ENCODE data around the gene ODF2.
"Not testable (repeated sequence)": the region's sequence is repeated elsewhere in the genome, so short reads cannot be mapped to it uniquely, and the experiment has no call there.

Gene ODF2

DNA sequence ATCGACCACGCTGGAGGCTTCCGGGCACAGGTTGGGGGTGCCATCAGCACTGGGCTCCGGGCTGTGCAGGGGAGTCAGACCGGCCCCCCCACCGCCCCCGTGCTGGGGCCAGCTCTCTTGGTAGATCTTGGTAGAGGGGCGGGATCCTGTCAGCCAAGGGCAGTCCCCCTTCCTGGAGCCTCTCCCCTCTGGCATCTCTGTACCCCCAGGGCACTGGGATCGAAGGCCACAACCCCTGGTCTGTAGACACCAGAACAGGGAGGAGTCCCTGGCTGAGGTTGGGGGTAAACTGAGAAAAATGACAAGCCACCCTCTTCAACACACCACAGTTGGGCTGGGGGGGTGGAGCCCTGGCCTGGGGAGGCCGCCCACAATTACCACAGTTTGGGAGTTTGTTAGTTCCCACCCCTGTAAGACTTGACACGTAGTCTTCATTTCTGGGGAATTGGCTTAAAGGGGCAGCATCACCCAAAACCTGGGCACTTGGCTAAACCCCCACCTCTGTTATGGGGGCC lies 34.3 kb upstream of the ODF2 start:
- H3K56ac ChIP-seq (ENCODE audit: low read length), result peak overlapping the region; percentile 96
- H3K36me3 ChIP-seq (ENCODE audit: control insufficient read depth, insufficient read depth, low read length), result no peaks in the 10 kb centered on the region
- no peak overlapping the region for H2BK120ac ChIP-seq (ENCODE audit: low read depth, low read length)
- WGBS (ENCODE audit: extremely low coverage, insufficient coverage, low lambda C conversion rate), result no CpG with 5 or more reads among the region's 11 CpGs
- no peak overlapping the region for H3K18ac ChIP-seq (ENCODE audit: low read length)
- H3K79me2 ChIP-seq (ENCODE audit: control insufficient read depth, insufficient read depth, low read length), result no peaks in the 10 kb centered on the region
- H4K5ac ChIP-seq (ENCODE audit: low read length), result no peak overlapping the region
- H3K27me3 ChIP-seq (ENCODE audit: insufficient read depth, low read length, poor library complexity), result peaks cover 6% of the 10 kb centered on the region
- no peak overlapping the region for H3K4me3 ChIP-seq (ENCODE audit: low read length)
- H3K27ac ChIP-seq (ENCODE audit: low read depth, low read length), result no peak overlapping the region
- peak overlapping the region; percentile 24 for H3K23ac ChIP-seq (ENCODE audit: low read length)
- H2AK5ac ChIP-seq (ENCODE audit: low read length), result no peak overlapping the region
- H3K9ac ChIP-seq (ENCODE audit: low read length), result peak overlapping the region; percentile 89
- no peaks in the 10 kb centered on the region for H3K79me1 ChIP-seq (ENCODE audit: low read length)
- DNase-seq, result no peak
- H4K8ac ChIP-seq (ENCODE audit: low read depth, low read length), result no peak overlapping the region
- H3K4ac ChIP-seq (ENCODE audit: low read depth, low read length), result no peak overlapping the region
- H3K4me1 ChIP-seq (ENCODE audit: control insufficient read depth, low read depth, low read length), result peaks cover 2% of the 10 kb centered on the region
- H2BK5ac ChIP-seq (ENCODE audit: low read length), result no peak overlapping the region
- no peak overlapping the region for H2BK15ac ChIP-seq (replicated peaks; ENCODE audit: low read depth)
- peak overlapping the region; percentile 91 for H3K4me2 ChIP-seq (ENCODE audit: low read length)

DNA sequence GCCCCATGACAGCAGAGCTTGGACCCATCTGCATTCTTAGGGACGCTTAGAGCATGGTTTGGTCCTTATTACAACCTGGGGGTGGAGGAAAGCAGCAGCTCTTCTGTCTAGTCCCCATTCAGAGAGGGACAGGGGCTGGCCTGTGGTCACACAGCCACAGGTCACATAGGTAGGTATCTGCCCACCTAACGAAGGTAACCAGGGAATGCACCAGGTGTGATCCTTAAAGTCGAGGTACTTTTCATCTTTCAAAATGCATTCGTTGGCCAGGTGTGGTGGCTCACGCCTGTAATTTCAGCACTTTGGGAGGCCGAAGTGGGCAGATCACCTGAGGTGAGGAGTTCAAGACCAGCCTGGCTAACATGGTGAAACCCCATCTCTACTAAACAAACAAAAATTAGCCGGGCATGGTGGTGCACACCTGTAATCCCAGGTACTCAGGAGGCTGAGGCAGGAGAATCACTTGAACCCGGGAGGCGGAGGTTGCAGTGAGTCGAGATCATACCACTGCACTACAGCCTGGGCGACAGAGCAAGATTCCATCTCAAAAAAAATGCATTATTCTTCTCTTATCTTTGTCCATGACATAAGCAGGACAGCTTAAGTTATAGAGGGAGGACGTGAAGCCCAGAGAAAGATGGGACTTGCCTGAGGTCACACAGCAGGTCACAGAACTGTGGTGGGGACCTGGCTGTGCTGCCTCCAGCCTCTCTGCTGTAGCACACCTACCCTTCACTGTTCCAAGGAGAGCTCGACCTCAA lies 33.6 kb upstream of the ODF2 start:
- not testable (repeated sequence) for H3K9ac ChIP-seq (ENCODE audit: low read length); H3K18ac ChIP-seq (ENCODE audit: low read length); H2AK5ac ChIP-seq (ENCODE audit: low read length); H4K5ac ChIP-seq (ENCODE audit: low read length); H3K79me1 ChIP-seq (ENCODE audit: low read length); H3K23ac ChIP-seq (ENCODE audit: low read length); H3K4me2 ChIP-seq (ENCODE audit: low read length); H3K27me3 ChIP-seq (ENCODE audit: insufficient read depth, low read length, poor library complexity); DNase-seq; H3K79me2 ChIP-seq (ENCODE audit: control insufficient read depth, insufficient read depth, low read length); H3K4me3 ChIP-seq (ENCODE audit: low read length); H4K8ac ChIP-seq (ENCODE audit: low read depth, low read length); H2BK120ac ChIP-seq (ENCODE audit: low read depth, low read length); H2BK5ac ChIP-seq (ENCODE audit: low read length); H3K27ac ChIP-seq (ENCODE audit: low read depth, low read length); H3K4me1 ChIP-seq (ENCODE audit: control insufficient read depth, low read depth, low read length); H3K4ac ChIP-seq (ENCODE audit: low read depth, low read length); H2BK15ac ChIP-seq (replicated peaks; ENCODE audit: low read depth); H3K36me3 ChIP-seq (ENCODE audit: control insufficient read depth, insufficient read depth, low read length); H3K56ac ChIP-seq (ENCODE audit: low read length)
- WGBS (ENCODE audit: extremely low coverage, insufficient coverage, low lambda C conversion rate), result no CpG with 5 or more reads among the region's 13 CpGs

DNA sequence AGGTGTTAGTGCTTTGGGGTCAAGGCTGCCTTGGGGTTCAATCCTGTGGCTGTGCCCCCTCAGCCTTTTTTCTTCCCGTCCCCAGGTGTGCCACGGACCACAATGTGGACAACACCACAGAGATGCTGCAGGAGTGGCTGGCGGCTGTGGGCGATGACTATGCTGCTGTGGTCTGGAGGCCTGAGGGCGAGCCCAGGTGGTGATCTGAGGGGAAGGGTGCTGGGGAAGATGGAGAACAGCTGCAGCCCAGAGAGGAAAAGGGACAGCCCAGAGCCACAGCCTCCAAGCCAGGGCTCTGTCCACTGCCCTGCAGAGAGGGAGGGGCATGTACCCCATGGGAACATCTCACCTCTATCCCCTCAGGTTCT lies 33.0 kb upstream of the ODF2 start:
- Histone ChIP-seq H3K9ac (ENCODE audit: low read length) (no peak overlapping the region), H3K4me1 (ENCODE audit: control insufficient read depth, low read depth, low read length) (peaks cover 2% of the 10 kb centered on the region), H3K18ac (ENCODE audit: low read length) (no peak overlapping the region), H4K8ac (ENCODE audit: low read depth, low read length) (no peak overlapping the region), H3K23ac (ENCODE audit: low read length) (no peak overlapping the region), H4K5ac (ENCODE audit: low read length) (no peak overlapping the region), H3K4me3 (ENCODE audit: low read length) (no peak overlapping the region), H3K79me1 (ENCODE audit: low read length) (no peaks in the 10 kb centered on the region), H2BK120ac (ENCODE audit: low read depth, low read length) (no peak overlapping the region), H3K56ac (ENCODE audit: low read length) (no peak overlapping the region), H2AK5ac (ENCODE audit: low read length) (no peak overlapping the region), H3K4ac (ENCODE audit: low read depth, low read length) (no peak overlapping the region), H3K4me2 (ENCODE audit: low read length) (no peak overlapping the region), H3K27me3 (ENCODE audit: insufficient read depth, low read length, poor library complexity) (peaks cover 6% of the 10 kb centered on the region), H2BK5ac (ENCODE audit: low read length) (no peak overlapping the region), H2BK15ac (replicated peaks; ENCODE audit: low read depth) (no peak overlapping the region), H3K79me2 (ENCODE audit: control insufficient read depth, insufficient read depth, low read length) (no peaks in the 10 kb centered on the region), H3K27ac (ENCODE audit: low read depth, low read length) (no peak overlapping the region), H3K36me3 (ENCODE audit: control insufficient read depth, insufficient read depth, low read length) (no peaks in the 10 kb centered on the region)
- no CpG with 5 or more reads among the region's 5 CpGs for WGBS (ENCODE audit: extremely low coverage, insufficient coverage, low lambda C conversion rate)
- DNase-seq, result no peak

DNA sequence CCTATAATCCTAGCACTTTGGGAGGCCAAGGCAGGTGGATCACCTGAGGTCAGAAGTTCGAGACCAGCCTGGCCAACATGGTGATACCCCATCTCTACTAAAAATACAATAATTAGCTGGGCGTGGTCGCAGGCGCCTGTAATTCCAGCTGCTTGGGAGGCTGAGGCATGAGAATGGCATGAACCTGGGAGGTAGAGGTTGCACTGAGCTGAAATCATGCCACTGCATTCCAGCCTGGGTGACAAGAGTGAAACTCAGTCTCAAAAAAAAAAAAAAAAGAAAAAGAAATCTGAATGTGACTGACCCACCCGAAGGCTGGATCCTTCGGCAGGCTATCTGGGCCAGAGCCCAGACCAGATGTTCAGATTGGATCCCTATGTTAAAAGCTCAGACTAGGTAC lies 32.5 kb upstream of the ODF2 start:
- H4K8ac ChIP-seq (ENCODE audit: low read depth, low read length); H3K36me3 ChIP-seq (ENCODE audit: control insufficient read depth, insufficient read depth, low read length); H3K27ac ChIP-seq (ENCODE audit: low read depth, low read length); H3K4me2 ChIP-seq (ENCODE audit: low read length); H3K4me3 ChIP-seq (ENCODE audit: low read length); H3K79me1 ChIP-seq (ENCODE audit: low read length); H3K79me2 ChIP-seq (ENCODE audit: control insufficient read depth, insufficient read depth, low read length); H2BK5ac ChIP-seq (ENCODE audit: low read length); H3K9ac ChIP-seq (ENCODE audit: low read length); H2BK15ac ChIP-seq (replicated peaks; ENCODE audit: low read depth); H3K4me1 ChIP-seq (ENCODE audit: control insufficient read depth, low read depth, low read length); H3K4ac ChIP-seq (ENCODE audit: low read depth, low read length); H3K23ac ChIP-seq (ENCODE audit: low read length); H2AK5ac ChIP-seq (ENCODE audit: low read length); H3K56ac ChIP-seq (ENCODE audit: low read length); H4K5ac ChIP-seq (ENCODE audit: low read length); H2BK120ac ChIP-seq (ENCODE audit: low read depth, low read length); H3K18ac ChIP-seq (ENCODE audit: low read length); H3K27me3 ChIP-seq (ENCODE audit: insufficient read depth, low read length, poor library complexity); DNase-seq: not testable (repeated sequence)
- WGBS (ENCODE audit: extremely low coverage, insufficient coverage, low lambda C conversion rate), result no CpG with 5 or more reads among the region's 6 CpGs

DNA sequence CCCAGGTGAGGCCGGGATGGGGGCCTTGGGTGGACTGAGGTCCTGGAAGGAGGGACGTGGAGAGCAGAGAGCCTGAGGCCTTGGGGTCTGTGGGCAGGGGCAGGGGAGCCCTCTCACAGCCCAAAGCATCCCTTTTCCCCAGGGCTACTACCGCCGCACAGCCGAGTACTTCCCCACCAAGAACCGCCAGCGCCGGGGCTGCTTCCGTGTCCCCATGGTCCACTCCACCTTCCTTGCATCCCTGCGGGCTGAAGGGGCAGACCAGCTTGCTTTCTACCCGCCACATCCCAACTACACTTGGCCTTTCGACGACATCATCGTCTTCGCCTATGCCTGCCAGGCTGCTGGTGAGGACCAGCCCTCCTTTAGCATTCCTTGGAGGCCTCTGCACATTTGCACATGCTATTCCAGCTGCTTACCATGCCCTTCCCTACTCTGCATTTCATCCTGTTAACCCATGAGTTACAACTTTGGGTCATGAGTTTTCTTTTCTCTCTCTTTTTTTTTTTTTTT lies 31.5 kb upstream of the ODF2 start:
- Histone ChIP-seq H3K4me1 (ENCODE audit: control insufficient read depth, low read depth, low read length) (peaks cover 2% of the 10 kb centered on the region), H2AK5ac (ENCODE audit: low read length) (no peak overlapping the region), H2BK15ac (replicated peaks; ENCODE audit: low read depth) (no peak overlapping the region), H2BK120ac (ENCODE audit: low read depth, low read length) (no peak overlapping the region), H3K56ac (ENCODE audit: low read length) (no peak overlapping the region), H3K36me3 (ENCODE audit: control insufficient read depth, insufficient read depth, low read length) (no peaks in the 10 kb centered on the region), H3K27ac (ENCODE audit: low read depth, low read length) (no peak overlapping the region), H3K79me1 (ENCODE audit: low read length) (no peaks in the 10 kb centered on the region), H3K18ac (ENCODE audit: low read length) (no peak overlapping the region), H3K27me3 (ENCODE audit: insufficient read depth, low read length, poor library complexity) (peaks cover 3% of the 10 kb centered on the region), H3K79me2 (ENCODE audit: control insufficient read depth, insufficient read depth, low read length) (no peaks in the 10 kb centered on the region), H4K5ac (ENCODE audit: low read length) (no peak overlapping the region), H3K9ac (ENCODE audit: low read length) (no peak overlapping the region), H3K23ac (ENCODE audit: low read length) (no peak overlapping the region), H3K4me2 (ENCODE audit: low read length) (no peak overlapping the region), H3K4me3 (ENCODE audit: low read length) (no peak overlapping the region), H4K8ac (ENCODE audit: low read depth, low read length) (no peak overlapping the region), H3K4ac (ENCODE audit: low read depth, low read length) (no peak overlapping the region), H2BK5ac (ENCODE audit: low read length) (no peak overlapping the region)
- WGBS (ENCODE audit: extremely low coverage, insufficient coverage, low lambda C conversion rate), result no CpG with 5 or more reads among the region's 15 CpGs
- no peak for DNase-seq
